Fibroblast of the aortic adventitia (primary cell): ENCODE data around the gene CHKA. TPM values are rescaled to one million over a fixed set of nuclear protein-coding genes. Genes with fewer than 3 reads are reported as not detected.

Source experiments
- DNase-seq: peaks from one replicate; pipeline ENCODE4 v3.0.0-alpha.2; 2010; ENCODE audit warnings: low read depth
- H3K4me3 ChIP-seq: 2 replicates; pipeline ENCODE4 v1.5.1; 2011; ENCODE audit warnings: low read depth, mild to moderate bottlenecking, control low read depth, low read length, moderate library complexity
- total RNA-seq: library from RNA; depleted of rRNA; stranded (reverse); fragments of >200 nt; gene quantifications from 2 replicates; pipeline ENCODE4 v1.2.3, GENCODE V29; 2012; ENCODE audit warnings: low replicate concordance
- TF ChIP-seq, protein P1 (sequence below): IDR thresholded peaks from 2 replicates; pipeline ENCODE4 v1.5.1; 2011; ENCODE audit warnings: mild to moderate bottlenecking, low read length, control low read depth, inconsistent platforms; ENCODE audit not compliant: insufficient read depth

CHKA gene
- total RNA-seq = 5.2 and 8.3 TPM in 2 replicates

DNA sequence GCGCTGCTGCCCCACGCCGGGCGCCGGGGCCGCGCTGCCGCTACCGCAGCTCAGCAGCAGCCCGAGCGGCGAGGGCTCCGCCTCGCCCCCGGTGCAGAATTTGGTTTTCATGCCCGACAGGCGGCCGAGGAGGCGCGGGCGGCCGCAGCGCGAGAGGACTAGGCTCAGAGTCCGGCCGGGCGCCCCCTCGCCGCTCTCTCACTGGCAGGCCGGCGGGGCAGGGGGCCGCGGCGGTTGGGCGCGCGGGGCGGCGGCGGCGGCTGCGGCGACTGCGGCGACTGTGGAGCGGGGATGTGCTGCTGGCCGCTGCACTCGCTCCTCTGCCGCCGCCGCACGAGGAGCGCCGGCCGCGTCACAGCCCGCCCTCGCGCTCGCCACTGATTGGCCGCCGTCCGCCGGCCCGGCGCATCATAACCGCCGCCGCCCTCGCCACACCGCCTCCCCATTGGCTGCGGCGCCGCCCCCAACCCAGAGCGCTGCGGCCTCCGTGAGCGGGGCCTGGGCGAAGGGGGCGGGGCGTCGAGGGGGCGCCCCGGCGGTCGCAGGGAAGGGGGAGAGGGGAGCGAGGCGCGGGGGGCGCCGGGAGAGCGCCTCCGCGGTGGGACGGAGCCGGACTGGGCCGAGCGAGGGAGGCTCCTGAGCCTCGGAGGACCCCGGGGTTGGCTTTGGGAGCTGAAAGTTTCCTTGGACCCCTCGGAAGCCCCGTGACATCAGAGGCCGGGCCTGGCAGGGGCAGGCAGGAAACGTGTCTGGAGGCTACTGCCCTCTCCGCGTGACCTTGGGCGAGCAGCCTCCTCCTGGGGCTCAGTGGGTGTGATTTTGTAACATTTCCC, at the start of gene CHKA:
TSS of gene CHKA (minus strand) at position 322 of the 833 bp plus-strand sequence. CDS start at position 111, 211 bp downstream.
- H3K4me3 ChIP-seq = peak within 1 kb of the TSS; percentile 69
- peak; percentile 76 for DNase-seq
- TF ChIP-seq, protein P1, sequence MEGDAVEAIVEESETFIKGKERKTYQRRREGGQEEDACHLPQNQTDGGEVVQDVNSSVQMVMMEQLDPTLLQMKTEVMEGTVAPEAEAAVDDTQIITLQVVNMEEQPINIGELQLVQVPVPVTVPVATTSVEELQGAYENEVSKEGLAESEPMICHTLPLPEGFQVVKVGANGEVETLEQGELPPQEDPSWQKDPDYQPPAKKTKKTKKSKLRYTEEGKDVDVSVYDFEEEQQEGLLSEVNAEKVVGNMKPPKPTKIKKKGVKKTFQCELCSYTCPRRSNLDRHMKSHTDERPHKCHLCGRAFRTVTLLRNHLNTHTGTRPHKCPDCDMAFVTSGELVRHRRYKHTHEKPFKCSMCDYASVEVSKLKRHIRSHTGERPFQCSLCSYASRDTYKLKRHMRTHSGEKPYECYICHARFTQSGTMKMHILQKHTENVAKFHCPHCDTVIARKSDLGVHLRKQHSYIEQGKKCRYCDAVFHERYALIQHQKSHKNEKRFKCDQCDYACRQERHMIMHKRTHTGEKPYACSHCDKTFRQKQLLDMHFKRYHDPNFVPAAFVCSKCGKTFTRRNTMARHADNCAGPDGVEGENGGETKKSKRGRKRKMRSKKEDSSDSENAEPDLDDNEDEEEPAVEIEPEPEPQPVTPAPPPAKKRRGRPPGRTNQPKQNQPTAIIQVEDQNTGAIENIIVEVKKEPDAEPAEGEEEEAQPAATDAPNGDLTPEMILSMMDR = no peak

DNA sequence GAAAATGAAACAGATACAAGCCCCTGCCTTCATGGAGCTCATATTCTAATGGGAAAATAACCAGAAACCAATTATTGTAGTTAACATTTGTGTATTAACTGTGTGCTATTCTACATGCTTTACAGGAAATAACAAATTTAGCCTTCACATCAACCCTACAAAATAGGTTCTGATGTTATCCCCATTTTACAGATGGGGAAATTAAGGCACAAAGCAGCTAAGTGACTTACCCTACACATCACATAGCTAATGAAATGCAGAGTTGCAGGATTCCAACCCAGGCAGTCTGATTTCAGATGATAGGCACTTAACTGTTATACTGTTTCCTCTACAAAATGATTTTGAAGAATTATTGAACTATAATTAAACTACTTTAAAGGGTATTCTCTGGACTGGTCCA, 48.3 kb upstream of the CHKA start:
- TF ChIP-seq, protein P1 = no peak
- no peak overlapping the region for H3K4me3 ChIP-seq
- DNase-seq = no peak

DNA sequence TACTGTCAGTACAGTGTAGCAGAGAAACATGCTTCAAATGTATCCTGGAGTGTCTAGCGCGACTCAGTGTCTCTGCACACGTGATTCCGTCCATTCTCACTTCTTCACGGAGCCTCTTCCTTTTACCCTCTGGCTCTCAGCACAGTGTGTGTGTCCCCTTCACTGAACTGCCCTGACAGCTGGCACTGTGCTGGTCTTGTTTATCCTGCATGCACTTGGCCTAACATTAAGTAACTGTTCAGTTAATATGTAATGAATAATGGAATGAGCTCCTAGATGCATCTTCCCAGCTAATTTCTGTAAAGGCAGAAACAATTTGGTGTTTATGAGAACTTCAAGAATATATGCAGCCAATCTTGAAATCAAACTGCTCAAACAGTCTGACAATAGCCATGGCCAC, 47.5 kb upstream of the CHKA start:
- DNase-seq = no peak
- no peak overlapping the region for H3K4me3 ChIP-seq
- TF ChIP-seq, protein P1 = no peak

GRCh38 chr11:68167474-68167873, 46.3 kb upstream of the CHKA start:
- no peak overlapping the region for H3K4me3 ChIP-seq
- TF ChIP-seq, protein P1 = no peak
- no peak for DNase-seq

GRCh38 chr11:68166969-68167368, 45.8 kb upstream of the CHKA start:
- DNase-seq = no peak
- TF ChIP-seq, protein P1 = no peak
- H3K4me3 ChIP-seq = no peak overlapping the region

DNA sequence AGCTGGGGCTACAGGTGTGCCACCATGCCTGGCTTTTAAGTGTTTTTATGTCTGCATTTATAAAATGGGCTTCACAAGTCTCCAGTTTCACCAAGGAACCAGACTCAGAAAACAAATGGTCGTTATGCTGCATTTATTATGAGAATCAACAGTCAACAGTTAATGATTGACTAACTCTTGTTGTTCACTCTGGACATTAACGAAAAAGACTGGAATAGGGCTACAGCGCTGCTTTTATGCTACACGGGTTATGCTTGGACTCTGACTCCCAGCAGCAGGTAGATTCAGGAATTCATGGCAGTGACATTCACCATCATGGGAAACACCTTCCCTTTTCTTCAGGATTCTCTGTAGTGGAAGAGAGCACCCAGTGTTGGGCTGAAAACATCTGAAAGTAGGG, 44.4 kb upstream of the CHKA start:
- TF ChIP-seq, protein P1 = no peak
- DNase-seq = no peak
- H3K4me3 ChIP-seq = no peak overlapping the region

- TF ChIP-seq, protein P1 = no peak
- H3K4me3 ChIP-seq = no peak overlapping the region
- DNase-seq = peak; percentile 33
These were observed 43.2 kb upstream of the CHKA start for GRCh38 chr11:68164437-68164836.
